ENCODE measurements around the gene BECN2.

The BECN2 gene

GRCh38 chr1:241957692-241958494 lies at the start of gene BECN2:
TSS of gene BECN2 (plus strand) at chr1:241957767. CDS start at chr1:241957767, 0 bp downstream.
- no peak within 1 kb of the TSS for H3K9ac ChIP-seq (ENCODE audit: low read length)
- H3K27me3 ChIP-seq (ENCODE audit: control insufficient read depth in 1 of 2, insufficient read depth in 2 of 2, low read length in 2 of 2) = no peaks in the 10 kb centered on the region
- H3K4me1 ChIP-seq (ENCODE audit: insufficient read depth, low read length) = no peaks in the 10 kb centered on the region
- no peaks in the 10 kb centered on the region for H3K9me3 ChIP-seq (ENCODE audit: low read length)
- no peaks in the 10 kb centered on the region for H3K36me3 ChIP-seq (ENCODE audit: insufficient read depth, low read length)
- no peak within 1 kb of the TSS for H3K4me3 ChIP-seq (ENCODE audit: low read depth in 1 of 2, low read length in 2 of 2)
- no peak within 1 kb of the TSS for H3K27ac ChIP-seq (ENCODE audit: low read depth, low read length)

- Histone ChIP-seq H3K4me3 (ENCODE audit: low read depth in 1 of 2, low read length in 2 of 2) (no peak overlapping the region), H3K4me1 (ENCODE audit: insufficient read depth, low read length) (no peaks in the 10 kb centered on the region), H3K36me3 (ENCODE audit: insufficient read depth, low read length) (no peaks in the 10 kb centered on the region), H3K9me3 (ENCODE audit: low read length) (no peaks in the 10 kb centered on the region), H3K9ac (ENCODE audit: low read length) (no peak overlapping the region), H3K27ac (ENCODE audit: low read depth, low read length) (no peak overlapping the region), H3K27me3 (ENCODE audit: control insufficient read depth in 1 of 2, insufficient read depth in 2 of 2, low read length in 2 of 2) (no peaks in the 10 kb centered on the region)
Measured at GRCh38 chr1:241916196-241916595, 41.4 kb upstream of the BECN2 start.

GRCh38 chr1:241917487-241917886 lies 40.1 kb upstream of the BECN2 start:
- H3K36me3 ChIP-seq (ENCODE audit: insufficient read depth, low read length) = no peaks in the 10 kb centered on the region
- H3K9me3 ChIP-seq (ENCODE audit: low read length) = no peaks in the 10 kb centered on the region
- no peaks in the 10 kb centered on the region for H3K27me3 ChIP-seq (ENCODE audit: control insufficient read depth in 1 of 2, insufficient read depth in 2 of 2, low read length in 2 of 2)
- no peak overlapping the region for H3K4me3 ChIP-seq (ENCODE audit: low read depth in 1 of 2, low read length in 2 of 2)
- H3K27ac ChIP-seq (ENCODE audit: low read depth, low read length) = no peak overlapping the region
- no peak overlapping the region for H3K9ac ChIP-seq (ENCODE audit: low read length)
- H3K4me1 ChIP-seq (ENCODE audit: insufficient read depth, low read length) = no peaks in the 10 kb centered on the region

GRCh38 chr1:241918879-241919278 lies 38.7 kb upstream of the BECN2 start:
- Histone ChIP-seq H3K36me3 (ENCODE audit: insufficient read depth, low read length) (no peaks in the 10 kb centered on the region), H3K4me3 (ENCODE audit: low read depth in 1 of 2, low read length in 2 of 2) (no peak overlapping the region), H3K9me3 (ENCODE audit: low read length) (no peaks in the 10 kb centered on the region), H3K4me1 (ENCODE audit: insufficient read depth, low read length) (no peaks in the 10 kb centered on the region), H3K27me3 (ENCODE audit: control insufficient read depth in 1 of 2, insufficient read depth in 2 of 2, low read length in 2 of 2) (no peaks in the 10 kb centered on the region), H3K9ac (ENCODE audit: low read length) (no peak overlapping the region), H3K27ac (ENCODE audit: low read depth, low read length) (no peak overlapping the region)

- H3K27ac ChIP-seq (ENCODE audit: low read depth, low read length) = no peak overlapping the region
- H3K27me3 ChIP-seq (ENCODE audit: control insufficient read depth in 1 of 2, insufficient read depth in 2 of 2, low read length in 2 of 2) = no peaks in the 10 kb centered on the region
- no peaks in the 10 kb centered on the region for H3K9me3 ChIP-seq (ENCODE audit: low read length)
- no peak overlapping the region for H3K9ac ChIP-seq (ENCODE audit: low read length)
- H3K4me3 ChIP-seq (ENCODE audit: low read depth in 1 of 2, low read length in 2 of 2) = no peak overlapping the region
- H3K4me1 ChIP-seq (ENCODE audit: insufficient read depth, low read length) = no peaks in the 10 kb centered on the region
- no peaks in the 10 kb centered on the region for H3K36me3 ChIP-seq (ENCODE audit: insufficient read depth, low read length)
Measured at GRCh38 chr1:241924080-241924808, 33.3 kb upstream of the BECN2 start.

GRCh38 chr1:241926141-241926540 lies 31.4 kb upstream of the BECN2 start:
- Histone ChIP-seq H3K36me3 (ENCODE audit: insufficient read depth, low read length) (no peaks in the 10 kb centered on the region), H3K4me3 (ENCODE audit: low read depth in 1 of 2, low read length in 2 of 2) (no peak overlapping the region), H3K4me1 (ENCODE audit: insufficient read depth, low read length) (no peaks in the 10 kb centered on the region), H3K27ac (ENCODE audit: low read depth, low read length) (no peak overlapping the region), H3K27me3 (ENCODE audit: control insufficient read depth in 1 of 2, insufficient read depth in 2 of 2, low read length in 2 of 2) (no peaks in the 10 kb centered on the region), H3K9me3 (ENCODE audit: low read length) (no peaks in the 10 kb centered on the region), H3K9ac (ENCODE audit: low read length) (no peak overlapping the region)

- H3K27me3 ChIP-seq (ENCODE audit: control insufficient read depth in 1 of 2, insufficient read depth in 2 of 2, low read length in 2 of 2) = no peaks in the 10 kb centered on the region
- no peaks in the 10 kb centered on the region for H3K36me3 ChIP-seq (ENCODE audit: insufficient read depth, low read length)
- H3K27ac ChIP-seq (ENCODE audit: low read depth, low read length) = no peak overlapping the region
- no peak overlapping the region for H3K9ac ChIP-seq (ENCODE audit: low read length)
- H3K9me3 ChIP-seq (ENCODE audit: low read length) = no peaks in the 10 kb centered on the region
- H3K4me3 ChIP-seq (ENCODE audit: low read depth in 1 of 2, low read length in 2 of 2) = no peak overlapping the region
- H3K4me1 ChIP-seq (ENCODE audit: insufficient read depth, low read length) = no peaks in the 10 kb centered on the region
Measured at GRCh38 chr1:241927321-241927720, 30.2 kb upstream of the BECN2 start.

GRCh38 chr1:241932845-241933244 lies 24.7 kb upstream of the BECN2 start:
- no peaks in the 10 kb centered on the region for H3K36me3 ChIP-seq (ENCODE audit: insufficient read depth, low read length)
- H3K27ac ChIP-seq (ENCODE audit: low read depth, low read length) = no peak overlapping the region
- H3K27me3 ChIP-seq (ENCODE audit: control insufficient read depth in 1 of 2, insufficient read depth in 2 of 2, low read length in 2 of 2) = no peaks in the 10 kb centered on the region
- no peak overlapping the region for H3K9ac ChIP-seq (ENCODE audit: low read length)
- H3K4me3 ChIP-seq (ENCODE audit: low read depth in 1 of 2, low read length in 2 of 2) = no peak overlapping the region
- H3K9me3 ChIP-seq (ENCODE audit: low read length) = no peaks in the 10 kb centered on the region
- no peaks in the 10 kb centered on the region for H3K4me1 ChIP-seq (ENCODE audit: insufficient read depth, low read length)

- no peak overlapping the region for H3K27ac ChIP-seq (ENCODE audit: low read depth, low read length)
- no peaks in the 10 kb centered on the region for H3K27me3 ChIP-seq (ENCODE audit: control insufficient read depth in 1 of 2, insufficient read depth in 2 of 2, low read length in 2 of 2)
- no peak overlapping the region for H3K4me3 ChIP-seq (ENCODE audit: low read depth in 1 of 2, low read length in 2 of 2)
- no peak overlapping the region for H3K9ac ChIP-seq (ENCODE audit: low read length)
- H3K4me1 ChIP-seq (ENCODE audit: insufficient read depth, low read length) = no peaks in the 10 kb centered on the region
- H3K36me3 ChIP-seq (ENCODE audit: insufficient read depth, low read length) = no peaks in the 10 kb centered on the region
- no peaks in the 10 kb centered on the region for H3K9me3 ChIP-seq (ENCODE audit: low read length)
Measured at GRCh38 chr1:241934201-241934848, 23.2 kb upstream of the BECN2 start.

GRCh38 chr1:241934866-241935265 lies 22.7 kb upstream of the BECN2 start:
- Histone ChIP-seq H3K9ac (ENCODE audit: low read length) (no peak overlapping the region), H3K9me3 (ENCODE audit: low read length) (no peaks in the 10 kb centered on the region), H3K27me3 (ENCODE audit: control insufficient read depth in 1 of 2, insufficient read depth in 2 of 2, low read length in 2 of 2) (no peaks in the 10 kb centered on the region), H3K27ac (ENCODE audit: low read depth, low read length) (no peak overlapping the region), H3K4me1 (ENCODE audit: insufficient read depth, low read length) (no peaks in the 10 kb centered on the region), H3K36me3 (ENCODE audit: insufficient read depth, low read length) (no peaks in the 10 kb centered on the region), H3K4me3 (ENCODE audit: low read depth in 1 of 2, low read length in 2 of 2) (no peak overlapping the region)

- no peaks in the 10 kb centered on the region for H3K4me1 ChIP-seq (ENCODE audit: insufficient read depth, low read length)
- no peaks in the 10 kb centered on the region for H3K9me3 ChIP-seq (ENCODE audit: low read length)
- H3K27me3 ChIP-seq (ENCODE audit: control insufficient read depth in 1 of 2, insufficient read depth in 2 of 2, low read length in 2 of 2) = no peaks in the 10 kb centered on the region
- H3K9ac ChIP-seq (ENCODE audit: low read length) = no peak overlapping the region
- H3K4me3 ChIP-seq (ENCODE audit: low read depth in 1 of 2, low read length in 2 of 2) = no peak overlapping the region
- H3K36me3 ChIP-seq (ENCODE audit: insufficient read depth, low read length) = no peaks in the 10 kb centered on the region
- H3K27ac ChIP-seq (ENCODE audit: low read depth, low read length) = no peak overlapping the region
Measured at GRCh38 chr1:241939798-241940197, 17.8 kb upstream of the BECN2 start.
